Measurements from ENCODE around the gene RNF8.

Gene RNF8

GRCh38 chr6:37407948-37408347 is 54.2 kb downstream of the RNF8 start:
- ATAC-seq = no peak
- TF ChIP-seq CSDC2 (CRISPR knock-in tag; IDR thresholded peaks at IDR 0.05) (no peak), ARNTL (CRISPR knock-in tag; IDR thresholded peaks at IDR 0.05; ENCODE audit: borderline replicate concordance, low read depth) (no peak), TOX (CRISPR knock-in tag; IDR thresholded peaks at IDR 0.05; ENCODE audit: borderline replicate concordance) (no peak), OSR1 (CRISPR knock-in tag; IDR thresholded peaks at IDR 0.05) (no peak), ZC3H10 (CRISPR knock-in tag; IDR thresholded peaks at IDR 0.05) (no peak), ZNF565 (CRISPR knock-in tag; conservative IDR thresholded peaks at IDR 0.05; ENCODE audit: low read depth) (no peak), GLIS3 (CRISPR knock-in tag; IDR thresholded peaks at IDR 0.05) (no peak), ZFP30 (CRISPR knock-in tag; IDR thresholded peaks at IDR 0.05) (no peak), BACH2 (CRISPR knock-in tag; IDR thresholded peaks at IDR 0.05; ENCODE audit: borderline replicate concordance) (no peak), CREB5 (CRISPR knock-in tag; IDR thresholded peaks at IDR 0.05; ENCODE audit: low read depth) (no peak), ESRRG (CRISPR knock-in tag; IDR thresholded peaks at IDR 0.05) (no peak), CSRNP3 (CRISPR knock-in tag; IDR thresholded peaks at IDR 0.05) (no peak), PPARA (CRISPR knock-in tag; IDR thresholded peaks at IDR 0.05; ENCODE audit: borderline replicate concordance) (no peak)

GRCh38 chr6:37409501-37409900 is 55.7 kb downstream of the RNF8 start:
- TF ChIP-seq ZFP30 (CRISPR knock-in tag; IDR thresholded peaks at IDR 0.05) (no peak), GLIS3 (CRISPR knock-in tag; IDR thresholded peaks at IDR 0.05) (no peak), TCF4 (CRISPR knock-in tag; IDR thresholded peaks at IDR 0.05; ENCODE audit: borderline replicate concordance) (no peak)
- ATAC-seq = no peak

GRCh38 chr6:37417393-37417792 is 63.6 kb downstream of the RNF8 start:
- ATAC-seq = no peak
- TF ChIP-seq CSDC2 (CRISPR knock-in tag; IDR thresholded peaks at IDR 0.05) (no peak), ZC3H10 (CRISPR knock-in tag; IDR thresholded peaks at IDR 0.05) (no peak), ZNF70 (CRISPR knock-in tag; IDR thresholded peaks at IDR 0.05) (no peak), CREB5 (CRISPR knock-in tag; IDR thresholded peaks at IDR 0.05; ENCODE audit: low read depth) (no peak), BACH2 (CRISPR knock-in tag; IDR thresholded peaks at IDR 0.05; ENCODE audit: borderline replicate concordance) (no peak), PATZ1 (CRISPR knock-in tag; IDR thresholded peaks at IDR 0.05; ENCODE audit: borderline replicate concordance) (no peak), GLIS3 (CRISPR knock-in tag; IDR thresholded peaks at IDR 0.05) (no peak), OSR1 (CRISPR knock-in tag; IDR thresholded peaks at IDR 0.05) (no peak), TCF4 (CRISPR knock-in tag; IDR thresholded peaks at IDR 0.05; ENCODE audit: borderline replicate concordance) (no peak), ZNF8 (CRISPR knock-in tag; IDR thresholded peaks at IDR 0.05) (no peak), SNAI2 (CRISPR knock-in tag; IDR thresholded peaks at IDR 0.05) (no peak), ZFP3 (CRISPR knock-in tag; IDR thresholded peaks at IDR 0.05) (no peak), PPARA (CRISPR knock-in tag; IDR thresholded peaks at IDR 0.05; ENCODE audit: borderline replicate concordance) (no peak)

GRCh38 chr6:37418722-37419121 is 64.9 kb downstream of the RNF8 start:
- no peak for ATAC-seq
- no peak for TF ChIP-seq OSR1 (CRISPR knock-in tag; IDR thresholded peaks at IDR 0.05)
- TF ChIP-seq BACH2 (CRISPR knock-in tag; IDR thresholded peaks at IDR 0.05; ENCODE audit: borderline replicate concordance) = no peak
- TF ChIP-seq ZNF70 (CRISPR knock-in tag; IDR thresholded peaks at IDR 0.05) = no peak

- ATAC-seq = no peak
- TF ChIP-seq SNAI2 (CRISPR knock-in tag; IDR thresholded peaks at IDR 0.05) (no peak), ZFP30 (CRISPR knock-in tag; IDR thresholded peaks at IDR 0.05) (no peak), TCF4 (CRISPR knock-in tag; IDR thresholded peaks at IDR 0.05; ENCODE audit: borderline replicate concordance) (no peak), ZFP3 (CRISPR knock-in tag; IDR thresholded peaks at IDR 0.05) (no peak), CSRNP3 (CRISPR knock-in tag; IDR thresholded peaks at IDR 0.05) (no peak), ZNF70 (CRISPR knock-in tag; IDR thresholded peaks at IDR 0.05) (no peak), POU6F1 (CRISPR knock-in tag; IDR thresholded peaks at IDR 0.05; ENCODE audit: borderline replicate concordance, low read depth) (no peak)
These were observed 72.5 kb downstream of the RNF8 start for GRCh38 chr6:37426058-37426944.
